ENCODE data around the gene DMTF1.
A peak's percentile ranks its signal among the peaks of the same experiment; 100 is the strongest.

Gene DMTF1

DNA sequence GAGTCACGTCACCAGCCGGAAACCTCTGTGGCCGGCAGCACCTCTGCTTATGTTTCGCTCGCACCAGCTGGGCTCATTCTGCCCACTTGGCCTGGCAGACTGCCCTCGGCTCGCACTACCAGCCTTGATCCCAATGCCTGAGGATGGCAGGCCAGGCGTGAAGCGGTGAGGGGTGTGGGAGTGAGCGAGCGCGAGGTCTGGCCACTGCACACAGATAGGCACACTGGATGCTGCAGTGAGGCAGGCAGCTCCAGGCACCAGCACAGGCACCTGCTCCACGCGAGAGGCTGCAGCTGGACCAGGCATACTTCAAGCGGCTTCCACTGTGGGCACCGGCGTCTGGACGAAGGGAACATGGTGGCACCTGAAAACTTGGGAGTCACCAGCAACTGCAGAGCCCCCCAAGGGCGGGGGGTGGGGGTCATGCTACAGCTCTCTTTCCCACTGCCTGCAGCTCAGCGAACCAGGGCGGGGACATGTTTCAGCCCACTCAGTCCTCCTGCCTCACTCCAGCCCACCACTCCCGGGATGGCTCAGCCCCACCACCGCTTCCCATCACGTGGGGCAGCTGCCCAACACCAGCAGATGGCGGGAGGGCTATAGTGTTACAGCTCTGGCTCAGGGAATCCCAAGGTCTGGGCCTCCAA, 5.4 kb upstream of the DMTF1 start:
- DNase-seq = no peak

DNA sequence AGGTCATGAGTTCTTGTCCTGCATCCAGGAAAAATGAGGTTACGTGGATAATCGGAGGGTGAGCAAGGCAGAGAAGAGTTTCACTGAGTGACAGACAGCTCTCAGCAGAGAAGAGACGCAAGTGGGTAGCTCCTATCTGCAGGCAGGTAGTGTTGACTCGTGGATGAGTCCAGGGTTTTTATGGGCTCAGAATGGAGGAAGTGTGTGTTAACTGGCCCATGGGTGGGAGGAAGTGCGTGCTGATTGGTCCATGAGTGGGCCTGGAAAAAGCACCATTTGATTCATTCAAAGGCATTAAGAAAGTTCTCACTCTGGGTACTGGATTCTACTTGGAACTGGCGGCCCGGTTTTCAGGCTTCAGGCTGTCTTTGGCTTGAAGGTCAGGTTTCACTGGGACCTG, 4.8 kb upstream of the DMTF1 start:
- DNase-seq = no peak

GRCh38 chr7:87148332-87148955, 3.8 kb upstream of the DMTF1 start:
- DNase-seq = no peak

DNA sequence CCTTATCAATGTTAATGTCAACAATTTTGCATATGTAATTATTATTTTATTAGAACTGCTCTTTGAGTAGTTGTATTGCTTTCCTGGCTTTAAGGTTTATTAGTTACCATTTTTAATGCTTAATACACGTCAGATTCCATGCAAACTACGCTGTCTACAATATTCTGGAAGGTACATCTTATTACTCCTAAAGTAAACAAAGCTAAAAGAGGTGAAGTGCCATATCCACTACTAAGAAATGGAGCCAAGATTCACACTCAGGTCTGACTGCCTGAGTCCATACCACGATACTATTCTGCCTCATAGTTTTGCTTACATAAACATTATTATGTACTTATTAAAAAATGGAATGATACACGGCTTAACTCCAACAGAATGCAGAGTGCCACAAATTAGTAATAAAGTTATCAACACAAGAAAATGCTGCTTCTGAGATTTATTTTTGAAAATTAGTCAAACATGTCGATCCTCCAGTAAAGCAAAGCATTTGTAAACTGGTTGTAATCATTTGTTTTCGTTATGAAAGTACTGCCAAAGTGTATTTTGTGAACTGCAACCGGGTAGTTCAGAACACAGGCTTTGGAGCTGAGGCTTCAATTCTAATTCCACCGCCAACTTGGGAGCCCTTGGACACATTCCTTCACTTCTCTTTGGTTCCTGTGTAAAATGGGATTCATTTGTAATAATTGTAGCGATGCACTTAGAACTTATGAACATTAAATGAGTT, 1.1 kb upstream of the DMTF1 start:
- no peak for DNase-seq

GRCh38 chr7:87151729-87152111, 533 bp upstream of the DMTF1 start:
- no peak for DNase-seq

GRCh38 chr7:87152897-87153641, 816 bp downstream of the DMTF1 start:
- DNase-seq = peak; percentile 36 to 51

- no peak for DNase-seq
These were observed 1.9 kb downstream of the DMTF1 start for GRCh38 chr7:87154166-87154565.

DNA sequence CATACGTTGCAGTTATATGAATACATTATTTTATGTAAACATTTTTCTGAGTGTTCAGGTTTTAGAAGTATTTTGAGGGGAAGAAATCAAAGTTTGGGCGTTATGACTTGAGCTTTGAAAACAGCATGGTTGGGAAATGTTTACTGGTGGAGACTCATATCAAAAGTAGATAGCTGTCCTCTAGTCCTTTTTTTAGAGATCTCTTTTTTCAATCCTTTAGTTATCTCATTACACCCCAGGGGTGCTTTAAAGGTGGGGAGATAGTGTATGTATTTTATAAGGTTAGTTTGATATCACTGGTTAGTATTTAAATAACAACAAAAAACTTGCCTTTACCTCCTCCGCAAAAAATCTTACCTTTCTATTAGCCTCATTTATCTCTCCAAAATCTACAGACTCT, 2.3 kb downstream of the DMTF1 start:
- DNase-seq = no peak

GRCh38 chr7:87155788-87156187, 3.5 kb downstream of the DMTF1 start:
- no peak for DNase-seq

DNA sequence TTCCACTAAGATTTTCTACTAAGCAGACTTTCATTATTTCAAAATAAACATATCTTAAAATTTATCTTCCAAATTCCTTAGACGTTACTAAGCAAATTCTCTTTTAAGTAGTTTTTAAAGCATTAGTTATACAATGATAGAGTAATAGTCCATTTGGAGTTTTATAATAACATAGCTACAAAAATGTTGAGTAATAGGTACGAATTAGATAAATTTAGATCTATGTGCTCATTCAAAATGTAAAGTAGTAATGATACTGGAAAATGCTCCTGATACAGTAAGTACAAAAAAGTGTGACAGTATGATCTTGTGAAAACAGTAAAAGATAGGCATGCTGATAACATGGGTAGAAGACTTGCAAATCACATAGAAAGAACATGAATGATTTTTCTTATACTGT, 4.5 kb downstream of the DMTF1 start:
- DNase-seq = no peak

DNA sequence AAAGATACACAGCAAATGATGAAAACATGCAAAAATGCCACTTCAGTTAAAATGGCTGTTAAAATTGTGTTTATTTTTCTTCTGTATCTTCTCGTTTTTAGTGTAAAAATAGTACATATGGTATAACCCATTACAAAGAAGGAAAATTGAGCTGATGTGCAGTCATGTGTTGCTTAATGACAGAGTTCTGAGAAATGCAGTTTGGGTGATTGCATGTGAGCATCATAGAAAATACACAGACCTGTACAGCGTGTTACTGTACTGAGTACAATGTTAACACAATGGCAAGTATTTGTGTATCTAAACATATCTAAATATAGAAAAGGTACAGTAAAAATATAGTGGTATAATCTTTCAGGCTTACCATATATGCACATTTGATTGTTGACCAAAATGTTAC, 7.3 kb downstream of the DMTF1 start:
- DNase-seq = no peak

GRCh38 chr7:87164433-87164832, 12.2 kb downstream of the DMTF1 start:
- no peak for DNase-seq

DNA sequence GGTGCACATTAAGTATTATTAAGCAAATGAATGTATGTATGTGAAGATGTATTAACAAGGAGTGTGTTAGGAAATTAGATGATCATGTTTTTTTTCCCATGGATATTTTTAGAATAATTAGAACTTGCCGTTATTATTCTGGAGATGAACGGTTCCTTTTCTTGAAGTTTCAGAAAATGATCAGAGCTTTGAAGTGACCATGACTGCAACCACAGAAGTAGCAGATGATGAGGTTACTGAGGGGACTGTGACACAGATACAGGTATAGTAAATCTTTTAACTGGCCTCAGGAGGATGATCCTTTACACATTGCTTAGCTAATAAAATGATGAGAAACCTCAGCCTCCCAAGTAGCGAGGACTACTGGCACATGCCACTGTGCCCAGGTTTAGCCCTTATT, 18.6 kb downstream of the DMTF1 start:
- no peak for DNase-seq

DNA sequence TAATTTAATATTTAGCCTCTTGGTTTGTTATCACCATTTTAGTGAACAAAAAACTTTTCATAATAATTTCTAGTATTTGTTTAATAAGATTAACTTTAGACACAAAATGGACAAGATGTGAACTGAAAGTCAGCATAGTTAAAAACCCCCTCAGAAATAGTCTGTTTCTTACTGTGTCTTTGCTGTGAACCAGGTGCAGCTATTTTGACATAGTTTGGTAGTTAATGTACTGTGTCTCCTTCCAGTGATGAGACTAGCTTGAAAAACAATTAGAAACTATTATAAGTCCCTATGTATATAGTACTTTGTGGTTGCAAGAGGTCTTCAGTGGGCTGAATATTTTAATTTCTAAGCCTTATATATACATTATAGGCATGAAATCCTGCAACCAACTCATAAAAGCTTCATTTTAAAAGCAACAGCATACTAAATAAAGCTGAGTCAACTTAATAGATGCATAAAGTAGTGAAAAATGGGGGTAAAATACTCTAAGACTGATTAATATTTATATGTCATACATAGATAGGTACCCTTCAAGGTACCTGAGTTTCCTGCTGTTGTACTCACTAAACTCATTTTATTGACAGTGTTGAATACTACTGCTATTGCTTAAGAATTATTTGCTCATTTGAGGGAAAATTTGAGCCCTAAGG, 19.2 kb downstream of the DMTF1 start:
- no peak for DNase-seq

- no peak for DNase-seq
These were observed 21.2 kb downstream of the DMTF1 start for GRCh38 chr7:87173471-87173870.

DNA sequence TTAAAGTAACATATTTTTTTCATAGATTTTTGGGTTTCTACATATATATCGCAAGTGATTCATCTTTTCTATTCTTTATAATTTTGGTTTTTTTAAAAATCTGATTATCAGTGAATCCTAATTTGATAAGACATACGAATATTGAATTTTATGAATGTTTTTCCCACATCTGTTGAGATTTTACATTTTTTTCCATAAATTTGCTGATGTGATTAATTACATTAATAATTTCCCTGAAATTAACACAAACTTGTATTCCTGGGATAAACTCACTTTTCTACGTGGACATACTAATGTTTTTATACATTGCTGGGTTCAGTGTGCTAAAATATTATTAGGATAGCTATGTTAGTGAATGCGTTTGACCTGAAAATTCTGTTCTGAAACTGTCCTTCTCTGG, 26.1 kb downstream of the DMTF1 start:
- no peak for DNase-seq

- no peak for DNase-seq
These were observed 26.9 kb downstream of the DMTF1 start for GRCh38 chr7:87179180-87179579.

DNA sequence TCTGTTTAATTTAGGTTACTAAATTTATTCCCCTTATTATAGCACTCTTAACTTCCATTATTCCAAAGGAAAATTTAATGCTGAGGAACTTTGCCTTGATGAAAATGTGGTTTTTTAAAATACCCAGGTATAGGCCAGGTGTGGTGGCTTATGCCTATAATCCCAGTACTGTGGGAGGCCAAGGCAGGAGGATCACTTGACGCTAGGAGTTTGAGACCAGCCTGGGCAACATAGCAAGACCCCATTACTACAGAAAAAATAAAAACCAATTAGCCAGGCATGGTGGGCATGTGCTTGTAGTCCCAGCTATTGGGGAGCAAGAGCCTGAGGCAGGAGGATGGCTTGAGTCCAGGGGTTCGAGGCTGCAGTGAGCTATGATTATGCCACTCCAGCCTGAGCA, 34.9 kb downstream of the DMTF1 start:
- DNase-seq = no peak

DNA sequence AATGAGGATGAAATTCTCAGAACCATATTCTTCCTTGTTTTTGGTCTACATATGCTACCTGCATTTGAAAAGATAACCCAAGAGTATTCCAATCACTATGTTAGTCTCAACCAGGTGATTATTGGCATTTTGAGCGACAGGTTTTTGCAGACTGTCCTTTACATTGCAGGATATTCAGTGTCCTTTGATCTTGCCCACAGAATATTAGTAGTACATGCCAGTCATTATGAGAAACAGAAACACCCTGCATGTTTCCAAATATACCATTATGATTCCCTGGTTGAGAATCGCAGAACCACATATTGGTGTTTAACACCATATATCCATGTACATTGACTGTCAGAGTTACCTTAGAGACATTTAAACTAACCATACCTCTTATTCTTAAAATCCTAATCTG, 36.7 kb downstream of the DMTF1 start:
- DNase-seq = no peak

- DNase-seq = no peak
These were observed 38.5 kb downstream of the DMTF1 start for GRCh38 chr7:87190783-87191182.

- DNase-seq = no peak
These were observed 40.7 kb downstream of the DMTF1 start for GRCh38 chr7:87192784-87193487.

- no peak for DNase-seq
These were observed 41.7 kb downstream of the DMTF1 start for GRCh38 chr7:87193912-87194311.

GRCh38 chr7:87199241-87199640, 47.0 kb downstream of the DMTF1 start:
- DNase-seq = no peak
